G401.6 (cell line): ENCODE data around the gene SCUBE2.
"Not testable (repeated sequence)": the region's sequence is repeated elsewhere in the genome, so short reads cannot be mapped to it uniquely, and the experiment has no call there.

Source experiments
- FAIRE-seq: peaks from 2 replicates; lab custom pipeline; 2012; peaks lifted over from hg19 to GRCh38; lab: Jason Lieb, UNC

The SCUBE2 gene

DNA sequence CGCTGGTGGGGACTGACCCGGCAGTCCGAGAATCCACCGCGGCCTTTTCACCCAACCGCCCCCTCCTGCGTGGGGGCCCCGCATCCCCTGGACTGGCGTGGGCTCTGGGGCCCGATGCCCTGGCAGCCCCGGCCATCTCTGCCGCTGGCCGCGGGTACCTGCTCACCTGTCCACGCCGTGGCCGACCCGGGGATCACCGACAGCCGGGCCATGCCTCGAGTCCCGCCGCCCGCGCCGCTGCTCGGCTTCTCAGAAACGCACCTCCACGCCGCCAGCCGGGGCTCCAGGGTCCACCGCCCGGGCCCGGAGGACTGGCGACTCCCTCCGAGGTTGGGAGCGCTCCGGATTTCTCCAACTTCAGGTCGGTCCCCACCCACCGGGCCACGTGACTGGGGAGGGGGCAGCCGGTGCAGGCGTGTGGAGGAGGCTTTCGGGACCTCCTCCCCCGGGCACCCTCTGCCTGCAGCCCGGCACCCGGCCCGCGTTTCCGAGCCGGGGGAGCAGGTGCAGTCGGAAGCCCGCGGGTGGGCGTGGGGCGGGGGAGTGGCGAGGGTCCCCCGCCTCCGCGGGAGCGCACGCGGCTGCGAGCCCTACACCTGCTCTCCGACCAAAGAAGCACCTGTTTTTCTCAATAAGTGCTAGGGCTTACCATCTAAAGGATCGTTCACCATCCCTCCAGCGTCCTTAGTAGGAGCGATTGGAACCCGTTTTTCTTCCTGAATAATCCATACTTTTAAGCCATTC lies 87.0 kb downstream of the SCUBE2 start:
- no peak for FAIRE-seq

GRCh38 chr11:9003573-9004182 lies 87.7 kb downstream of the SCUBE2 start, which contains the start of gene NRIP3:
Gene NRIP3 (minus strand): TSS chr11:9004001. CDS start chr11:9003935, 66 bp downstream.
- no peak for FAIRE-seq

DNA sequence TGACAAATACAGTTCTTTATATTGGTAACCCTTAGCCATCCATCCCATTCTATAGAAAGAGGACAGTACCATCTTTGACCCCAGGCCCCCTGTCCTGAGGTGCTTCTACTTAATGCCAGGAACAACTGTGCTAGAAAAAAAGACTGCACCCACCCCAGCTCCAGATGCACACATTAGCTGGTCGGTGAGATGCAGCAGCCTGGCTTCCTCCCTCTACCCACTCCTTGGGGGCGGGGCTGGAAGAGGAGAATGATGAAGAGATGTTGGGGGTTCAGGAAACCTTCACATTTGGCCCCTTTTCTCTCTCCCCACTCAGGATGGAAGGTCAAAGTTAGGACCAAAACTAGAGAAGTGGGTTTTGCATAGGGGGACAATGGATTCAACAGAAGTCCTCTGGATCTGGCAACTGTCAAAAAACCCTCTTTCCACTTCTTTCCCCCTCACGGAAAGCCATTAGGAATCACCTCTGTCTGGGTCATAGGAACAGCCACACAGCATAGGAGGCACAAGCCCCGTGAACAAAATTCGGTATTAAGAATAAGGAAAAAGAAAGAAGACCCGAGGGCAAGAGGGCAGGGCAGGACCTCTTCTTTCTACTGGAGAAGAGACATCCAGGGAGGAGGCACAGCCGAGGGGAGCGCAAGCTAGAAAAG lies 88.4 kb downstream of the SCUBE2 start:
- FAIRE-seq, result no peak

DNA sequence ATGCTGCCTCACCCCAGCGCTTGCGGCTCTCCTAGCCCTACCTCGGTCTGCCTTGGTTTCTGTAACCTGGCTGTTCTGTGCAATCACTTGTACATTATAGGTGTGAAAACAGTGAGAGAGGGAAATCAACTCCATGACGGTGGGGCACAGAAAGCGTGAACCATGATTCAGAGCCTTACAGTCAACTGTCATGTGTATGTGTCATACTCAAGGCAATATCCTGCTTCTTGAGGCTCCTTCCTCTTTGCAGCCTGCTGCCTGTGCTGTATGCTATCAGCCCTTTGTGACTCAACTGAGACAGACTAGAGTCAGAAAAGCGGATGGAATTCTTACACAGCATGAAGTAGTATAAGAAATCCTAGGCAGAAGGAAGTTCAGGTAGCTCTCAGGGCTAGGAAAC lies 89.7 kb downstream of the SCUBE2 start:
- no peak for FAIRE-seq

- FAIRE-seq, result no peak
Measured at GRCh38 chr11:8998017-8998416, 93.4 kb downstream of the SCUBE2 start.

DNA sequence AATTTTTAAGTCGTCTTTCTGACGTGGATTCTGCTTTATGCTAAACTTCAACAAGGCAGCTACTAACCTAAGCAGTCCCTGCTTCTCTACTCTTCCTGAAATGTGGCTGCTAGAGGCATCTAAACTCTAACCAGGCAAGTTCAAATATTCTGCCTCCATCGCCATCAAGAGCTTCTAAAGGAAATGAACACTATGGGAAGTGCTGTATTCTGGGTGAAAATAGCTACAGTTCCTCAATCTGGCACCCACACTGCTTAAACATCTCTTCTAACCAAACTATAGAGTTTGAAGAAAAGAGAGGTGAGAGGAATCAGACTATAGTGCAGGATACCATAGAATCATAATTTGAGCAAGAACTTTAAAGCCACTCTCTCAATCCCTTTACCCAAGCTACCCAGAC lies 93.9 kb downstream of the SCUBE2 start:
- no peak for FAIRE-seq

DNA sequence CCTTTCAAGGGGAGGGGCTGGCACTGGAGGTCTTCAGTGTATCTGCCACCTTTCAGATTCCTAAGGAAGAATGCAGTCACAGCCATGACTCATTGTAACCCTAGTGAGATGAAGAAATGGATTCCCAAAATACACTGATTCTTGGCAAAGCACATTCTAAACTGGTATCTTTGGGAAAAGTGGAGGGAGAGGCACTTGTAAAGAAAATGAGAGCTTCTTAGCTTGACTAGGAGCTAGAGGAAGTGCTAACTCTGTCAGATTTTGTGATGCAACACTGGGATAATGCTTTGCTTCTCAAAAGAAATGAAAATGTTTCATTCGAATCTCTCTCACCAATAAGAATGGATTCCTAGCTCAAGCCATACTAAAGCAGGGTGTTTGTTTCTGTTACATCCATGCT lies 101.9 kb downstream of the SCUBE2 start:
- FAIRE-seq, result no peak

DNA sequence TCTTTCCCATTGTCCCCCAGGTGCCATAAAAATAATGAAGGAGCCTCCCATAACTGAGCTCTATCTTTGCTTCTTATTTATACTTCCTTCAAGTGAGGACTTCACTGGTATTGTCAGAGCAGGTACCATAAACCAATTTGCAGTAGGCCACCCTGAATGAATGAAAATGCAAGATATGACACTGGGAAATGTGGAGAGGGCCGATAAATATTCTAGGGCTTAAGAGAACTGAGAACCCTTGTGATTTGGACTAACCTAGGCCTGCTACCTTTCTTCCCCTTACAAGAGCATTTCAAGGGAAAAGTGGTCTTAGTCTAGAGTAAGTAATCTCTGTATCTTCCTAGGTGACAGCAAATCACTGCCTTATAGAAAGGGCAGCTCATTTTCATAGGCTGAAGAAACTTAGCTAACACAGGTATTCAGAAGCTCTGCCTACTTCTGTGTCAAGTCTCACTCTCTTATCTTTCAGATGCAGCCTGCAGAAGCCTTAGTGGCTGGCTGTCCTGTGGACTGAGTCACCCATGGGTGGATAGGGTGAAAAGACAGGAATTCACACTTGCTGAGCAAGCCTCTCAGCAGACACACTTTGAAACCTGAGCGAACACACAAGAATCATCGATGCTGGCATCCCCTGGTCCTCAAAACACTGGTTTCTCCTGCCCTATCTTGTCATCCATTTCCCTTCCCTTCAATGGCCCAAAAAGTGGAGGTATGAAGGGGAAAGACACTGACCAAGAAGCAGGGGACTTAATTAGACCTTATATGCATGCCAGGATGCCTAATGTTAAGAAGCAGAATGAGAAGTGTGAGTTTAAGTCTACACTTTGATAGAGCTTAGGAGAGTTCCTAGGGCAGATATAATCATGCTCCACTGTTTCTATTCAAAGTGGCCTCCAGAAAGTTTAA lies 102.8 kb downstream of the SCUBE2 start:
- FAIRE-seq, result no peak

DNA sequence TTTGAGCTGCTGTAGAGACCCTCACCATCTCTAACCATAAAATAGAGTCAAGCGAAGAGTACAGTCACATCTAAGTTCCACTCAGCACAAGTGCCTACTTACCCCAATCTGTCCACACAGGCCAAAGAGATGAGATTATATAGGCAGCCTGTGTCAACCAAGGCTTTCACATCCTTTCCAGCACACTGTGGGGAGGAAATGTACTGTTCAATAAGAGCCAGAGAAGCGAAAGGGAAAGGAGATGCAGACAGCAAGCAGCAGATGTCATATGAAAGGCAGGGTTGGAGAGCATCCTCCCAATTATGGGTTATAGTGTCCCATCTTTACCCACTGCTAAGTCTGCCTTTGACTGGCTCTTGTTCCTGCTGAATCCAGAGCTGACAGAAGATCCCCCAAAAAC lies 104.0 kb downstream of the SCUBE2 start:
- FAIRE-seq, result no peak

DNA sequence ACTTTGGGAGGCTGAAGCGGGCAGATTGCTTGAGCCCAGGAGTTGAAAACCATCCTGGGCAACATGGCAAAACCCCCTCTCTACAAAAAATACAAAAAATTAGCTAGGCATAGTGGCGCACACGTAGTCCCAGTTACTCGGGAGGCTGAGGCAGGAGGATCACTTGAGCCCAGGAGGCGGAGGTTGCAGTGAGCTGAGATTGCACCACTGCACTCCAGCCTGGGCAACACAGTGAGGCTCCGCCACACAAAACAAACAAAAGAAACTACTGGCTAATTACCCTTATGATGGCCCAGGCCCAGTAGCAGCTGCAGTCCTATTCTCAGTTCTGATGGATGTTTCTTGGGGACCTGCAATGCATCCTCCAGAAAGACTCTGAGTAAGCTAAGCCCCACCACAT lies 104.6 kb downstream of the SCUBE2 start:
- FAIRE-seq, result not testable (repeated sequence)

DNA sequence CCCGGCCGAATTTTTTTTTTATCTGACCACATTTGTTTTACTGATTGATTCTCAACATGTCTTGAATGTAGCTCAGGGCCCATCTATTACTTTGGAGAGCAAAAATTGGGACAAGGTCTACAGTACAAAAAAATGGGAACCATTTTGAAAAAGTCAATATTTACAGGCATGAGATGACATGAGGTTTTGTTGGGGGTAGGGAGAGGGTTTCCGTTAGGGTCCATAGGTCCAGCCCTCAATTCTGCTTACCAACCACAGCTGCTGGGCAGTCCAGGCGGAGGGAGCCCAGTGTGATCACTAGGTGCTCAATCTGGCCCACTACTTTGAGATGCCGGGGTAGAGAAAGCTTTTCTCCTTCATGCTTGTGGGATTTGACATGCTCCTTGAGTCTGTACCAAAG lies 105.9 kb downstream of the SCUBE2 start:
- FAIRE-seq, result no peak

- no peak for FAIRE-seq
Measured at GRCh38 chr11:8983552-8983951, 107.8 kb downstream of the SCUBE2 start.

DNA sequence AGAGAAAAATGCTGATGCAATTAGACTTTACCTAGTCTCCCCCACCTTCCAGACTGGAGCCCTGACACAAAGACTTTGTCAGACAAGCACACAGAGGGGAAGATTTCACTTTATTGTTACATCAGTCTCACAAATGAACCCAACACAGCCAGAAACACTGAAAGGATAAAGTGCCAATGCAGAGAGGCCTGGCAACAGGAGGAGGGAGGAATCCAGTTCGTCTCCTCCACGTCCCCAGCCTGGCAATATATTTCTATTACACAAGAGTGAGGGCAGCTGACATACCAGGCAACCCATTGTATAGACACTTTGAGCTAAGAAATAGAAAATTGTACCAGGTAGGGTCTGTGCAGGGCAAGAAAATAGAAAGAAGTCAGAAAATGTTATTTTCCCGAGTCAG lies 110.9 kb downstream of the SCUBE2 start:
- no peak for FAIRE-seq

- not testable (repeated sequence) for FAIRE-seq
Measured at GRCh38 chr11:8979365-8979764, 112.0 kb downstream of the SCUBE2 start.

GRCh38 chr11:8973121-8973520 lies 118.3 kb downstream of the SCUBE2 start:
- FAIRE-seq, result no peak

DNA sequence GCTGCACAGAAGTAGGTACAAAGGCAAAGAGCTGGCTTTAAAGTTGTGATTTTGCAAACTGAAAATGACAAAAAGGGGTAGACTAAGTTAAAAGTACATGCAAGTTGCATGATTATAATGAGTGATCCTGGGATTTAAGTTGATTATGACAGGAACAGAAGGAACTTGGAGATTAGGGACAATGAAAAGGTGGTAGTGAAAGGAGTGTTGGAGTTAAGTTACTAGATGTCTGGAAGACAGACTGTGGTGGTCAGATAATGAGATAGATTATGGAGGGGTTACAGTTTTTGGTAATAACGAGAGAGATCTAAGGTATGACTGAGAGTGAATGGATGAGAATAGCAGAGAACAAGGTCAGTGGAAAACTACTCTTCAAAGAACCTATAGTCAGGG lies 119.5 kb downstream of the SCUBE2 start:
- FAIRE-seq, result no peak

DNA sequence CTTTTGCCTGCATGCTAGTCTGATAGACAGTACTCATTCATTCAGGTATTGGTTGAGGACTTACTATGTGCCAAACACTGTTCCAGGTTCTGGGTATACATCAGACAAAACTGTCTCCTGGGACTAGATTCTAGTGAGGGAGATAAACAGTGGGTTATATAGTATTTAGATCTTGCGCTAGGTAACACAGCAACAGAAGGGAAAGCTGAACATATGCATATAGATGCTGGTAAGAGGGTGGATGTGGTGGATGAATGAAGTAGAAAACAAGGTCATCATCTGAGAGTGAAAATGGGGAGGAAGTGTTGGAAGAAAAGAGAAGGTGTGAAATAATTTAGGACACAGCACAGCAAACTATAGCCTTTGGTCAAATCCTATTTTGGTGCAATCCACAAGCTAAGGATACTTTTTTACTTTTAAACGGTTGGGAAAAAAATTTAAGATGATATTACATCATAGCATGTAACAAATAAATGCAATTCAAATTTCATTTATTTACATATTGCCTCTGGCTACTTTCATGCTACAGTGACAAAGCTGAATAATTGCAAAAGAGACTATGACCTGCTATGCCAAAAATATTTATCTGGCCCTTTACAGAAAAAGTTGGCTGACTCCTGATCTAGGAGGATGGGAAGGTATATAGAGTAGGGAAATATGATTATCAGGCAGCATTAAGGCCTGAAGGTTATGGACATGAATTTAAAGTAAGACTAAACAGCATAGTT lies 120.0 kb downstream of the SCUBE2 start:
- FAIRE-seq, result no peak
